GM21737 (cell line): ENCODE data around the gene HPX.
"Not testable (repeated sequence)": the region's sequence is repeated elsewhere in the genome, so short reads cannot be mapped to it uniquely, and the experiment has no call there.

ENCODE experiments used
- ATAC-seq: cut with Tn5 transposase; IDR thresholded peaks from one replicate; pipeline ENCODE4 v1.9.1; 2021; ENCODE audit warnings: mild to moderate bottlenecking, moderate library complexity; ENCODE audit not compliant: unreplicated experiment

Gene HPX

GRCh38 chr11:6393989-6394670 lies 46.7 kb downstream of the HPX start:
- no peak for ATAC-seq

GRCh38 chr11:6392251-6392650 lies 48.5 kb downstream of the HPX start:
- ATAC-seq: not testable (repeated sequence)

GRCh38 chr11:6391537-6392134 lies 49.2 kb downstream of the HPX start:
- ATAC-seq: no peak

GRCh38 chr11:6390718-6391469 lies 49.9 kb downstream of the HPX start:
- peak; percentile 2 for ATAC-seq

GRCh38 chr11:6389905-6390717 lies 50.7 kb downstream of the HPX start, which contains the start of gene SMPD1:
SMPD1 (plus strand) TSS chr11:6390474; CDS start chr11:6390599, 125 bp downstream.
- peak; percentile 97 for ATAC-seq

- ATAC-seq: no peak
Measured at GRCh38 chr11:6388748-6389147, 52.0 kb downstream of the HPX start.

GRCh38 chr11:6387811-6388599 lies 52.8 kb downstream of the HPX start:
- no peak for ATAC-seq

- no peak for ATAC-seq
Measured at GRCh38 chr11:6385046-6385777, 55.6 kb downstream of the HPX start.
